Measurements from ENCODE around the gene GCLM.
"Not testable (repeated sequence)": the region's sequence is repeated elsewhere in the genome, so short reads cannot be mapped to it uniquely, and the experiment has no call there.

GCLM gene

GRCh38 chr1:93869653-93870052 is 39.6 kb downstream of the GCLM start:
- no peak for DNase-seq (ENCODE audit: low spot score)
- TF ChIP-seq, protein P1, sequence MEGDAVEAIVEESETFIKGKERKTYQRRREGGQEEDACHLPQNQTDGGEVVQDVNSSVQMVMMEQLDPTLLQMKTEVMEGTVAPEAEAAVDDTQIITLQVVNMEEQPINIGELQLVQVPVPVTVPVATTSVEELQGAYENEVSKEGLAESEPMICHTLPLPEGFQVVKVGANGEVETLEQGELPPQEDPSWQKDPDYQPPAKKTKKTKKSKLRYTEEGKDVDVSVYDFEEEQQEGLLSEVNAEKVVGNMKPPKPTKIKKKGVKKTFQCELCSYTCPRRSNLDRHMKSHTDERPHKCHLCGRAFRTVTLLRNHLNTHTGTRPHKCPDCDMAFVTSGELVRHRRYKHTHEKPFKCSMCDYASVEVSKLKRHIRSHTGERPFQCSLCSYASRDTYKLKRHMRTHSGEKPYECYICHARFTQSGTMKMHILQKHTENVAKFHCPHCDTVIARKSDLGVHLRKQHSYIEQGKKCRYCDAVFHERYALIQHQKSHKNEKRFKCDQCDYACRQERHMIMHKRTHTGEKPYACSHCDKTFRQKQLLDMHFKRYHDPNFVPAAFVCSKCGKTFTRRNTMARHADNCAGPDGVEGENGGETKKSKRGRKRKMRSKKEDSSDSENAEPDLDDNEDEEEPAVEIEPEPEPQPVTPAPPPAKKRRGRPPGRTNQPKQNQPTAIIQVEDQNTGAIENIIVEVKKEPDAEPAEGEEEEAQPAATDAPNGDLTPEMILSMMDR (IDR thresholded peaks at IDR 0.05; ENCODE audit: extremely low read depth, missing control alignments), result no peak

DNA sequence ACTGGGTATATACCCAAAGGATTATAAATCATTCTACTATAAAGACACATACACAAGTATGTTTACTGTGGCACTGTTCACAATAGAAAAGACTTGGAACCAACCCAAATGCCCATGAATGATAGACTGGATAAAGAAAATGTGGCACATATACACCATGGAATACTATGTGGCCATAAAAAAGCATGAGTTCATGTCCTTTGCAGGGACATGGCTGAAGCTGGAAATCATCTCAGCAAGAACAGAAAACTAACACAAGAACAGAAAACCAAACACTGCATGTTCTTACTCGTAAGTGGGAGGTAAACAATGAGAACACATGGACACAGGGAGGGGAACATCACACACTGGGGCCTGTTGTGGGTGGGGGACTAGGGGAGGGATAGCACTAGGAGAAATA is 40.7 kb downstream of the GCLM start:
- not testable (repeated sequence) for DNase-seq (ENCODE audit: low spot score)

- TF ChIP-seq, protein P1 (IDR thresholded peaks at IDR 0.05; ENCODE audit: extremely low read depth, missing control alignments), result no peak
- no peak for DNase-seq (ENCODE audit: low spot score)
Observed at GRCh38 chr1:93865253-93865652, 44.0 kb downstream of the GCLM start.

DNA sequence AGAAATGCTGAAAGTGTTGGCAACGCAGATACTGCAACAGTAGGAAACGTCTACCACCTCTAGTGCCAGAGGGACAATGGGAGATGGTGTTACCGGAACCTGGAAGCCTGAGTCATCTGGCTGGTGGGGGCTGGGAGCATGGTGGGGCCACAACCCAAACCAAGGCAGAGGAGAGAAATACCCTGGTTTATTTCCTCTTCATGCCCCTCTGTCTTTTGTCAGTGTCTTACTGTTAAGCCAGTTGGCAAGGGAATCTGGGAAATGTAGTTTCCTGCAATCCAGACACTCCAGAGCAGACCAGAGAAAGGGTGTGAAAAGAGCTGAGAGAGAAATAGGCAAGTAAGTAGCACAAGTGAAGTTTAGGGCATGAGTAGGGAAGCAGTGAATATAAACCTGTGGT is 45.1 kb downstream of the GCLM start:
- no peak for DNase-seq (ENCODE audit: low spot score)
- TF ChIP-seq, protein P1 (IDR thresholded peaks at IDR 0.05; ENCODE audit: extremely low read depth, missing control alignments), result no peak

GRCh38 chr1:93857653-93858052 is 51.6 kb downstream of the GCLM start:
- not testable (repeated sequence) for DNase-seq (ENCODE audit: low spot score)

- not testable (repeated sequence) for DNase-seq (ENCODE audit: low spot score)
Observed at GRCh38 chr1:93855983-93856382, 53.2 kb downstream of the GCLM start.

DNA sequence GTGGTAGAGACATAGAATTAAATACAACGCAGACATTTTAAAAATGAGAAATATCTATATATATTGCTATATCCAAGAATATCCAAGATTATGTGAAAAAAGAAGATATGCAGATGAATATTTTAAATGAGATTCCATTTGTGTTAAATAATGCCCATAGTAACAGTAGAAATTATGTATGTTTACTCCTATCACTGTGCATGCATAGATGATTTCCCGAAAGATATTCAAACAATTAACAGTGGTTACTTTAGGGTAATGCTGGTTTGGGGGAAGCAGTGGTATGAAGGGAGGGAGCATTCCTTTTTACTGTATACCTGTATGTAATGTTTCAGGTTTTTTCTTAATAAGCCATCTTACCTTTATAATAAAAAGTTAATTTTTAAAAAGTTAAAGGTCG is 55.3 kb downstream of the GCLM start:
- TF ChIP-seq, protein P1 (IDR thresholded peaks at IDR 0.05; ENCODE audit: extremely low read depth, missing control alignments), result no peak
- DNase-seq (ENCODE audit: low spot score), result no peak

DNA sequence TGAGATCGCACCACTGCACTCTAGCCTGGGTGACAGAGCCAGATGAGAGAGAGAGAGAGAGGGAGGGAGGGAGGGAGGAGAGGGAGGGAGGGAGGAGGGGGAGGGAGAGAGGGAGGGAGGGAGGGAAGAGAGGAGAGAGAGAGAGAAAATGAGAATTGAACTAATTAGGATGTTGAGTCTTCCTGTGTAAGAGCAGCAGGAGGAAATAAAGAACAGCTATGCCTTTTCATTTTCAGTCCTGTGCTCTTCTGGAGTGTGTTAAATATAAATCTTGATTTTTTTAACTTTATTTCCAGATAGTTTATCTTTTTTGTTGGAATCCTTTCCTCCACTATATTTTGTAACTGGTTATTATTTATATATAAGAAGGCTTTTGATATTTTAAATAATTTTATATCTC is 57.4 kb downstream of the GCLM start:
- DNase-seq (ENCODE audit: low spot score), result no peak
- TF ChIP-seq, protein P1 (IDR thresholded peaks at IDR 0.05; ENCODE audit: extremely low read depth, missing control alignments), result no peak

DNA sequence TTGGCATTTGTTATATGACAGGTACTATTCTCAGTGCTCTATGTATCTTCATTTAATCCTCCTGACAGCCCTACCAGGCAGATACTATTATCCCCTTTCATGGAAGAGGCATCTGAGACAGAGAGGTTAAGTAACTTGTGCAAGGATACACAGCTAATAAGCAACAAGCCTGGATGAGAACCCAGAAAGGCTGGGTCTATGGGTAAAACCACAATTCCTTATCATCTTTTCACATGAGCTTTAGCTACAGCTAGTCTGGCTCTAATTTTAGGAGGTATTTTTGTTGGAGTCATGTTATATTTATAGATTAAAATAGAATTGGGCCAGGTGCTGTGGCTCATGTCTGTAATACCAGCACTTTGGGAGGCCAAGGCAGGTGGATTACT is 57.9 kb downstream of the GCLM start:
- TF ChIP-seq, protein P1 (IDR thresholded peaks at IDR 0.05; ENCODE audit: extremely low read depth, missing control alignments), result no peak
- DNase-seq (ENCODE audit: low spot score), result no peak

- not testable (repeated sequence) for DNase-seq (ENCODE audit: low spot score)
Observed at GRCh38 chr1:93850687-93851326, 58.4 kb downstream of the GCLM start.
